Eye (tissue), 1 donor: ENCODE measurements around the gene MSANTD2.
"Not testable (repeated sequence)": the region's sequence is repeated elsewhere in the genome, so short reads cannot be mapped to it uniquely, and the experiment has no call there.

Experiments used
- DNase-seq: peaks from one replicate; pipeline ENCODE4 v3.0.0-alpha.2; 2015

MSANTD2 gene

GRCh38 chr11:124817036-124817435 lies 16.8 kb upstream of the MSANTD2 start:
- DNase-seq = no peak

DNA sequence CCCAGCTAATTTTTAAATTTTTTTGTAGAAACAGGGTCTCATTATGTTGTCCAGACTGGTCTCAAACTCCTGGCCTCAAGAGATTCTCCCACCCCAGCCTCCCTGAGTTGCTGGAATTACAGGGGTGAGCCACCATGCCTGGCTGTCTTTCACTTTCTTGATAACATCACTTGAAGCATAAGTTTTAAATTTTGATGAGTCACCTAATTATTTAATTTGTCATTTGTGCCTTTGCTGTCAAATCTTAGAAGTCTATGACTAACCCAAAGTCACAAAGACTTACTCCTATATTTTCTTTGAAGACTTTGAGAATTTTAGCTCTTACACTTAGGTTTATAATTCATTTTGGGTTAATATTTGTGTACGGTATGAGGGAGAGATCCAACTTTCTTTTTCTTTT lies 14.5 kb upstream of the MSANTD2 start:
- DNase-seq = no peak

GRCh38 chr11:124812876-124813275 lies 12.7 kb upstream of the MSANTD2 start:
- no peak for DNase-seq

DNA sequence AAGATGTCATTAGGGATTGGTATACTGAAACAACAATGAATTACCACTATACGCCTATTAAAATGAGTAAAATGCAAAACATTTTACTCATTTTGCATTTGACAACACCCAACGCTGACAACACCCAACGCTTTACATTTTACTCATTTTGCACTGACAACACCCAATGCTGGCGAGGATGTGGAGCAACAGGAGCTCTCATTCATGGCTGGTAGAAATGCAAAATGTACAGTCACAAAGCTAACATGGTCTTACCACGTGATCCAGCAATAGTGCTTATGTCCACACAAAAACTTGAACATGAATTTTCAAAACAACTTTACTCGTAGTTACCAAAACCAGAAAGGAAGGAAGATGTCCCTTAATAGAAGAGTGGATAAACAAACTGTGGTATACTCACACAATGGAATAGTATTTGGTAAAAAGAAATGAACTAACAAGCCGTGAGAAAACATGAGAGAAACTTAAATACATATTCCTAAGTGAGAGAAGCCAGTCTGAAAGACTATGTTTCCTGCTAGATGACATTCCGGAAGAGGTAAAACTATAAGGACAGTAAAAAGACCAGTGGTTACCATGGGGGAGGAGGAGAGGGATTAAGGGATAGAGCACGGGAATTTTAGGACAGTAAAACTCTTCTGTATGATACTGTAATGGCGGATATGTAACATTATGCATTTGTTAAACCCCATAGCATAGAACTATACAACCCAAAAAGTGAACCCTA lies 11.4 kb upstream of the MSANTD2 start:
- no peak for DNase-seq

GRCh38 chr11:124807660-124808270 lies 7.6 kb upstream of the MSANTD2 start:
- no peak for DNase-seq

- no peak for DNase-seq
Observed at GRCh38 chr11:124807201-124807600, 7.0 kb upstream of the MSANTD2 start.

DNA sequence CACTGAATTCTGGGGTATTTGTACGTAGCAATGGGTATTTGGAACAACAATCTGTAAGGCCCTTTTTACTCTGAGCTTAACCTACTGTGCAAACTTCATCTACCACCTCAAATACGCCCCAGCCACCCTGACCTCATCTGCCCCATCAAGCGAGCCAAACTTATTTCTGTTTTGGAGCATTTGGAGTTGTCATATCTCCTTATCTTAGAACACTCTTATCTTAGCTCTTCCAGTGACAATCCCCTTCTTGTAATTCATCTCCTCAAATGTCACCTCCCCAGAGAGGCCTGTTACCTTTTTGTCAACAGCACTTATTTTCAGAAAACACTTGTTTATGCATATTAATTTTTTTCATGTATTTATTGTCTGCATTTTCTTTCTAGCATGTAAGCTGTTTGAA lies 4.7 kb upstream of the MSANTD2 start:
- no peak for DNase-seq

DNA sequence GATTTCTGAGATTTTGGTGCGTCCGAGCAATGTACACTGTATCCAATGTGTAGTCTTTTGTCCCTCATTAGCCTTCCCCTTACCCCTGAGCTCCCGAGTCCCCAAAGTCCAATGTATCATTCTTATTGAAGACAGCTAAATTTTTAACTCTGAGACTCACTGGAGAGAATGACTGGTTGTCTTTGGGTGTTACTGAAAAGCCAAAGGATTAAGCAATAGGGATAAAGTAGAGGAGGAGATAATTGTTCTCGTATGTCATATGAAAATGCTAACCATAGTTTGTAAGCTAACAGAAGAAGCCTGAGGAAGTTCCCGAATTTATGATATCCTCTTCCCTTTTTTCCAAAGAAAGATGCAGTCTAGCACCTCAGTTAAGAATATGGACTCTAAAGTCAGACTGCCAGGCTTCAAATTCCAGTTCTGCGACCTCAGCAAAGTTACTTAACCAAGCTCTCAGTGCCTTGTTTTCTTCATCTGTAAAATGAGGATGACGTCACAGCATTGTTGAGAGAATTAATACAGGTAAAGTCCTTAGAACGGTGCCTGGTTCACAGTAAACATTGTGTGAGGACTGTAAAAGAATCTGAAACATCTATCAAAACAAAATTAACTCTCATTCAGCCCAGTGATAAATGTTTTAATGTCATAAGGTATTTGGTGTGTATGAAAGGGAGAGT lies 1.6 kb upstream of the MSANTD2 start:
- no peak for DNase-seq

- no peak for DNase-seq
Observed at GRCh38 chr11:124801014-124801413, 808 bp upstream of the MSANTD2 start.

DNA sequence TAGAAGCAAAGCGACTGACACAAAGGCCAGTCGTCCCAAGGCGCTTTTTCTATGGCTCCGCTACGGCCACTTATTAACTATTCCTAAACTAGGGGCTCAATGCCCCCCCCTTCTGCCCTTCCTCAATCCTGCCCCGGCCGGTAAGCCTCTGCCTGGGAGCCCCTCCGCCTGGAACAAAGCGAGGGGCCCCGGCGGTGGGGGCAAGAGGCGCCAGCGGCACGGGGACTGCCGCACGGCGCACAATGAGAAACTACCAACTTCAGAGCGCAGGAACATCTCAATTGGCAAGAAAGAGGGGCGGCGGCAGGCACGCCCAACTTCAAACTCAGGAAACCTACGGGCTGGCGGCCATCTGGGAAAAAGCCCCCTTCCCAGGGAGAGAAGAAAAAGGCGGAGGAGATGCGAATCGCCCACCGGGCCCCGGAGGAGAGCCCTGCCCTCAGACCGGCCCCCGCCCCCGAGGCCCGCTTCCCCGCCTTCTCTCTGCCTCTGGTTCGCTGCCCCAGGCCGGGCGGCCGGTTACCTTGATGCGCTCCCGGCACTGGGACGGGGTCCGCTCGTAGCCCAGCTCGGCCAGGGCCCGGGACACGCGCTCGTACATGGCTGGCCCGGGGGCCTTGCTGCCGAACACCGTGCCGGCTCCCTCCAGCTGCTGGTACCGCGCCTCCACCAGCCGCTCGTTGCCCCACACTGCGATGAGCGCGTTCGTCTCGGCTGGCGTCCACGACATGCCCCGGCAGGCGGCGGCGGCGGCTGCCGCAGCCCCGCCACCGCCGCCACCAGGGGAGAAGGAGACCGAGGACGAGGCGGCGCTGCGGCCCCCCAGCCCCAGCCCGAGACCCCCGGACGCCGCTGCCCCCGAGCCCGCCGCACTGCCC lies 619 bp downstream of the MSANTD2 start:
- DNase-seq = peak; percentile 80

GRCh38 chr11:124798991-124799347 lies 1.2 kb downstream of the MSANTD2 start:
- DNase-seq = peak; percentile 76

DNA sequence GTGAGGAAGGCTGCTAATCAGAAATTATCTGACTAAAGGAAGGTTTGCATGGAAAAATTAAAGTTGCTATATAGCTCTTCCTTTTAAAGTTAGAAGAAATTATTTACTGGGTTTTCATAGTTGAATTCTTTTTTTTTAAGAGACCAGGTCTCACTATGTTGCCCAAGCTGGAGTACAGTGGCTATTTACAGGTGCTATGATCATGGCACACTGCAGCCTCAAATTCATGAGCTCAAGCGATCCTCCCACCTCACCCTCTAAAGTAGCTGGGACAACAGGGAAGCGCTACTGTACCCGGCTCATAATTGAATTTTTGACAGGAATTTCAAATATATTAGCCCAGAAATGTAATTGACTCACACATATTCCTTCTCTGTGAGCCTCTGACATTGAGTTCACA lies 3.9 kb downstream of the MSANTD2 start:
- no peak for DNase-seq

DNA sequence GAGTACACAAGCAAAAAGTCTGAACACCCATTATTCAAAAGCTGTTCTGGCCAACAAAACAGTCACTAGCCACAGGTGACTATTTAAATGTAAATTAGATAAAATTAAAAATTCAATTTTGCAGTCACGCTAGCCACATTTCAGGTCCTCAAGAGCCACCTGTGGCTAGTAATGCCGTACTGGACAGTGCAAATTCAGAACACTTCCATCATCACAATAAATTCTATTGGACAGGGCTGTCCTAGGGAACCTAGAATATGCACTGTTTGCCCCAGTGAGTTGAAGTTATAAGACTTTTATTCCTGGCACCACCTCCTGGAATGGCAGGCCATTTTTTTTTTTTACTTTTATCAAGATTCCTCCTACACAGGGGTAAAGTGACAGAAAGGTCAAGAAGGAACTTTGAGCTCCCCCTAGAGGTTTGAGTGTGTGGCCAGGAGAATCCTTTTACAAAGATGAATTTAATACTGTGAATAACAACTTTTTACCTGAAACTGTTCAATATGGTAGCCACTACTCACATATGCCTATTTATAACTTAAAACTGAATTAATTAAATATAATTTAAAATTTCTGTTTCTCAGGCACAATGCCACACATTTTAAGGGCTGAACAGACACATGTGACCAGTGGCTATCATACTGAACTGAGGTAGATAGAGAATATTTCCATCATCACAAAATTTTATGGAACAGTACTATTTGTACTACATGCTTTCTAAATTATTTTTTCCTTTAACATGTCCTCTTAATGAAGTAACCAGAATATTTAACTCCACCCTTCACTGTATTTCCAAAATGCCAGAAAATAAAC lies 6.5 kb downstream of the MSANTD2 start:
- peak; percentile 63 for DNase-seq

GRCh38 chr11:124791626-124792341 lies 8.4 kb downstream of the MSANTD2 start:
- DNase-seq = no peak

- no peak for DNase-seq
Observed at GRCh38 chr11:124788521-124788920, 11.7 kb downstream of the MSANTD2 start.

- no peak for DNase-seq
Observed at GRCh38 chr11:124784051-124784450, 16.2 kb downstream of the MSANTD2 start.

DNA sequence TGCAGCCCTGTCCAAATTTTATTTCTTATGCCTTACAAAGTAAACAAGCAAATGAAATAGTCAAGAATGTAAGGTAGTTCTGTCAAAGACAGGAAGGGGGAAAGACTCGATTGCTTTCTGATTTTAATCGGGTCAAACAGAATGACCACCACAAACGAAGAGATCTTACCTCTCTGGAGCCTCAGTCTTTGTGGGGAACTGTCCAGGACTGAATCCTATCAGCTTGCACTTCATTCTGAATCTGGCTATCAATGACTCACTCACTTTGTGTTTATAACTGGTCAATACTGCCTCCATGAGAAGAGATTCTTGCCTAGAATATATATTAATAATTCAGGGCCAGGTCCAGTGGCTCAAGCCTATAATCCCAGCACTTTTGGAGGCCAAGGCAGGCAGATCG lies 17.2 kb downstream of the MSANTD2 start:
- DNase-seq = no peak

DNA sequence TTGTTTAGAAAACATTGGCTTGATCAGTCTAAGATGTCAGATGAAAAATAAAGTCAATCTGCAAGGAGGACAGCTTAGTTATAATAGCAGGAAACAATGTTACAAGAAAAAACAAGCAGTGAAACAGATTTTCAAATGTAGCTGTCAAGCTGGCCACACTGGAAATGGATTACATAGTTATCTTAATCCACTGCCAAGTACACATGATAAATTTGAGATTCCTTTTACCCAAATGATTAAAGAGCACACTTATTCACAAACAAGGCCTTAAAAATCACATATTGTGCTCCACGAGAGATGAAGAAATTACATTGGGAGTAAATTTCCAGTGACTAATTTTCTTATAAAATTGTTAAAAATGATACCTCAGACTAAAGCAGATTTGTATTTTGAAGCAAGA lies 20.6 kb downstream of the MSANTD2 start:
- no peak for DNase-seq

GRCh38 chr11:124778281-124778680 lies 21.9 kb downstream of the MSANTD2 start:
- DNase-seq = no peak

DNA sequence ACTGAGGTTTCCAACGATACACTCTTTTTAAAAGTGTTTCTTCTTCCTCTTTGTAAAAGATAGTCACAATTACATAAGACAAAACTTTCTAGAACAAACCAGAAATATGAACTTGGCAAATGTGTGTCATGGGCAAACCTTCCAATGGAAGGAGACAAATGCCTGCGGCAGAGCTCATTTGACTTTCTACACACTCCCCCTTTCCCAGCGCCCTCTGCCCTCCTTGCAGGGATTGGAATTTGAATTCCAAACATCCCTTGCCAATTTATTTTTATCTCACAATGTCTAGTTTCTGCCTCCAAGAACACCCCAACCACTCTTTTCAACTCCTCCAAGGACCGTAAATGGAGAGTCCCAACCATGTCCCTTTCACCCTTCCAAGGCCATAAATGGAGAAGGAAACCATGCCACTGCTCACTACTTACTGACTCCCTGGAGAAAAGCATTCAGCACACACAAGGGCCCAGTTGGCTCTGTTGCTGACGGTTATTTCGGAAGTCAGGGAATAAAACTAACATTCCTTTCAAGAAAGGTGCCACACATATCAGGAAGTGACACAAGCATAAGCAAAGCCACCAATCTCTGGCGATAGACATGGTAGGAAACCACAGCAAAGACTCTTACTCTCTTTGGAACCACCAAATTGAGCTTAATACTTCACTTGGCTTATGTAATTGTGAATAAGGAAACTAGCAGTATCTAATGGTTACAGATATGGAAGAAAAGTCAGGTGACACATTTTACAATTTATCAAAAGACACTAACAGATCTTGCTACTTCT lies 23.2 kb downstream of the MSANTD2 start:
- DNase-seq = no peak

- not testable (repeated sequence) for DNase-seq
Observed at GRCh38 chr11:124770959-124771358, 29.2 kb downstream of the MSANTD2 start.
